IPS-NIHi11 (cell line): ENCODE data around the gene RFX4.
A peak's percentile ranks its signal among the peaks of the same experiment; 100 is the strongest.

Experiments used
- DNase-seq: peaks from one replicate; pipeline ENCODE4 v3.0.0; 2012; ENCODE audit warnings: mixed read lengths, low spot score

Gene RFX4

DNA sequence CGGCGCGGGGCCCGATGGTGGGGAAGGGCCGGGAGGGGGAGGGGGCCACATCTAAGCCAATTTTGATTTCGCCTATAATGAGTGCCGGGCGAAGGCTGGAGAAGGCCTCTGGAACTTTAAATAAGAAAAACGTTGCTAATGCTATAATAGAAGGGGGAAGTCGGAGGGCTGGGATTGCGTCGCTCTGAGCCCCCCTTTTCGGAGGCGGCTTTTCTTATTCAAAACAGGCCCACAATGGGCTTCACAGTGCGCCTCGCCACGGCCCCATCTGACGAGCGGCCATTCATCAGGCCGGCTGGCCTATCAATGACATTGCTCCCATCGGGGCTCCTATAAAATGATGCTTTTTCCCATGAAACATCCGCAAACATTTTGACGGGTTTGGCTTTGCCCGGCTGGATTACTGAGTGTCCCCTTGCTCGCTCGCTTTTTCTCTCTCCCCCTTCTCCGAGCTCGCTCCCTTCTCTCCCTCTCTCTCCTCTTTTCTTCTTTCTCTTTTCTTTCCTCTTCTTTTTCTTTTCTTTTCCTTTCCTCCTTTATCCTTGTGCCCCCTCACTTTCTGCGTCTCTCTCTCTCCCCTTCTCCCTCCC, at the start of gene RFX4:
TSS of gene RFX4 (plus strand) at position 364 of the 590 bp plus-strand sequence. CDS start 317 bp downstream, outside the sequence.
- peak; percentile 44 for DNase-seq

GRCh38 chr12:106541201-106541600, 41.6 kb upstream of the RFX4 start:
- DNase-seq = no peak

GRCh38 chr12:106551410-106551809, 31.4 kb upstream of the RFX4 start:
- DNase-seq = no peak

DNA sequence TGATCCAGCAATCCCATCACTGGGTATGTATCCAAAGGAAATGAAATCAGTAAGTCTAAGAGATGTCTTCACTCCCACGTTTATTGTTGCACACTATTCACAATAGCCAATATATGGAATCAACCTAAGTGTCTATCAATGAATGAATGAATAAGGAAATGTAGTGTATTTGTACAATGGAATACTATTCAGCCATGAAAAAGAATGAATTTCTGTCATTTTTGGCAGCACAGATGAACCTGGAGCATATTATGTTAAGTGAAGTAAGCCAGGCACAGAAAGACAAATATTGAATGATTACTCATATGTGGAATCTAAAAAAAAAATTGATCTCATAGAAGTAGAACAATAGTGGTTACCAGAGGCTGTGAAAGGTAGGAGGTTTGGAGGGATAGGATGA, 30.6 kb upstream of the RFX4 start:
- no peak for DNase-seq

DNA sequence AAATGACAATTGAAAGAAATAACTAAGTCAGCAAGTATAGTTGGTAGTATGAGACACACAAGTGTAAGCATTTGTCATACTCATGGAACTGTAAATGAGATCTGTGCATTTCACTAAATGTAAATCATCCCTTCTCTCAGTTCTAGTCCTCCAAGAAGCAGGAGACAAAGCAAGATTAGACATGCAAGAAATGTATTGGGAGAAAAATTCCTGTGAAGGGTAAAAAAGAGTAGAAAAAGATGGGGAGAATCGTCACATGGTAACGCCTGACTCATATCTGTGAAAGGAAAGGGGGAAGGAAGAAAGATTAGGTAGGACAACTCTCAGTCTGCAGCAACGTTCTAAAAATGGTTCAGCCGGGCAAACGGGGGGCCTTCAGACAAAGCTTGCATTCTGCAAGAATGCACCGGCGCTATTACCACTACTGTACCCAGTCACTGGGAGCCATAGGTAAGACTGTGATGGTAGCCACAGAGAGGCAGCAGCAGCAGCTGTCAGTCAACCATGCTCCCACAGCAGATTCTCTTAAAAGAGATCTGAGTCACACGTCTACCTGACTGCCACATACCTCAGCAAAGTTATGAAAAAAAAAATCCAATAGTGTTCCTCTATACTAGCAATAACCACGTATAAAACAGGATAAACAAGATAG, 18.0 kb upstream of the RFX4 start:
- no peak for DNase-seq

DNA sequence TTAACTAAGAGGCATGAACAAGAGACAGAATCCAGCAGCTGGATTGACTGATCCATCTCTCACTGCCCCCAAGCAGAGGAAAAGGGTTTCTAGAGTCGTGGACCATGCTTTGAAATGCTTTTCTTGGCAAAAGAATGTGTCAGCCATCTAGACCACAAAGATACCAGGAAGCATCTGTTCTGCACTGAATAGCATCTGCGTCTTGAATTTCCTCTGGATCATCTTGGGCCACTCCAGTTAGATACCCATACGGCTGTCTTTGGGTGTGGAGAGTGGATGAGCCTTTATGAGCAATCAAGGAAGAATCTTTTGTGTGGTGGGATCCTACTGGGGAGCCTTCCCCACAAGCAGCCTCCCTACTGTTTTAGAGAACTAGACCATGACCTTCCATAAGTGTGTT, 16.0 kb upstream of the RFX4 start:
- DNase-seq = no peak

GRCh38 chr12:106573239-106573638, 9.6 kb upstream of the RFX4 start:
- no peak for DNase-seq

- no peak for DNase-seq
These were observed 6.0 kb upstream of the RFX4 start for GRCh38 chr12:106576848-106577247.

DNA sequence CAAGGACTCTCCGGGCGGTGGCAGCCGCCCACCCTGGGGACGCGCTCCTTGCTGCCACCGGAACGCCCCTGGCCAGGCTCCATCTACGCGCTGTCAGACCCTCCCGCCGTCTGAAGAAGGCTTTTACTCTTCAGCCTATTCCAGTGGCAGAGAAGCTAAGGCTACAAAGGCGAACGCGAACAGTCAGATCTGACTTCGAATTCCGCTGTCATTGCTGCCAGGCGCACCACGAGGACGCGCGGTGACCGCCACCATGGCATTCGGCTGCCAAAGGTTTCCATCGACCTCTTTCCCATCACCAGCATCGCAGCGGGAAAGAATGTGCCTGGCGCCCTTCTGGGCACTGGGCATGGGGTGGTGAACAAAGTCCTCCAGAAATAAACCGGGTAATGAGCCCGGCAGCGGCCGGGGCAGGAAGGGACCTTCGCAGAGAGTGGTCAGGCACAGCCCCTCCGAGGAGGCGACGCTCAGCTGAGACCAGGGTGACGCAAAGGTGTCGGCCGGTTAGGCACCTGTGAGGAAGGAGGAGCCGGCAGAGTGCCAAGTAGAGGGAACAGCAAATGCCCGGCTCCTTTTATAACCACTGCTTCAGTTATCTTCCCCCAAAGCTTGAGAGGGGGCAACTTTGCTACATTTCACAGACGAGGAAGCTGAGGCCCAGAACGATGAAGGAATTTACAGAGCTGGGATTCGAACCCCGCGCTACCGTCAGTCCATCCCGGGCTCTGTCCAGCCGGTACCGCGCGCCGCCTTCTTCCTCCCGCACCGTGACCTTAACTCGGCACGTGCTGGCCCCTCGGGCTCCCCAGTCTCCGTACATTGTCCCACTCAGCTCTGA, 1.9 kb upstream of the RFX4 start:
- no peak for DNase-seq

DNA sequence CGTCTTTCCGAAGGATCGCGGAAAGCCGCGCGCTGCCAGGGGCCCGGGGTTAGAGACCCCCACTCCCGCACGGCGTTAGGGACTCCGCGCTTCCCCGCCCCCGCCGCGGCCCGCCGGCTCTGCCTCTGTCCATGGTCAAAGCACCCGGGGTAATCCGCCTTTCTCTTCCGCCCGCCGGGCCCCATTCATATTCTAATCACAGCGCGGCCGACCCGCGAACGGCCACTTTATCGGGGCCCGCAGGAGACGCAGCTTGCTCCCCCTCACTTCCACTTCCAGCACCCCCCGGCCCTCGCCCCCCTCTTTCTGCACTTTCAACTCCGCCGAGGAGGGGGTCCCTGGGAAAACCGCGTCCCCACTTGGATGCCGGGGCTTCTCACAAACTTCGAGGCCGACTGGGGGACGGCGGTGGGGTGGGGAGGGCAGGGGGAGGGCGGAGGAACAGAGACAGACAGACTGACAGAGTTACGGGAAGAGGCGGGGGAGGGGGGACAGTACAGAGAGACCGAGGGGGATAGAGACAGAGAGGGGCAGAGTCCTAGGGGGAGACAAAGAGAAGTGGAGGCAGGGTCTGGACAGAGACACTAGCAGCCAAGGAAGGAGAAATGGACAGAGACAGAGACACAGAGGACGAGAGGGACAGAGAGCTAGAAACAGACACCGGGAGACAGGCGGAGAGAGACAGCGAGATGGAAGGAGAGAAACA, 1.1 kb upstream of the RFX4 start:
- peak; percentile 82 for DNase-seq

- DNase-seq = no peak
These were observed 584 bp upstream of the RFX4 start for GRCh38 chr12:106582249-106582591.

DNA sequence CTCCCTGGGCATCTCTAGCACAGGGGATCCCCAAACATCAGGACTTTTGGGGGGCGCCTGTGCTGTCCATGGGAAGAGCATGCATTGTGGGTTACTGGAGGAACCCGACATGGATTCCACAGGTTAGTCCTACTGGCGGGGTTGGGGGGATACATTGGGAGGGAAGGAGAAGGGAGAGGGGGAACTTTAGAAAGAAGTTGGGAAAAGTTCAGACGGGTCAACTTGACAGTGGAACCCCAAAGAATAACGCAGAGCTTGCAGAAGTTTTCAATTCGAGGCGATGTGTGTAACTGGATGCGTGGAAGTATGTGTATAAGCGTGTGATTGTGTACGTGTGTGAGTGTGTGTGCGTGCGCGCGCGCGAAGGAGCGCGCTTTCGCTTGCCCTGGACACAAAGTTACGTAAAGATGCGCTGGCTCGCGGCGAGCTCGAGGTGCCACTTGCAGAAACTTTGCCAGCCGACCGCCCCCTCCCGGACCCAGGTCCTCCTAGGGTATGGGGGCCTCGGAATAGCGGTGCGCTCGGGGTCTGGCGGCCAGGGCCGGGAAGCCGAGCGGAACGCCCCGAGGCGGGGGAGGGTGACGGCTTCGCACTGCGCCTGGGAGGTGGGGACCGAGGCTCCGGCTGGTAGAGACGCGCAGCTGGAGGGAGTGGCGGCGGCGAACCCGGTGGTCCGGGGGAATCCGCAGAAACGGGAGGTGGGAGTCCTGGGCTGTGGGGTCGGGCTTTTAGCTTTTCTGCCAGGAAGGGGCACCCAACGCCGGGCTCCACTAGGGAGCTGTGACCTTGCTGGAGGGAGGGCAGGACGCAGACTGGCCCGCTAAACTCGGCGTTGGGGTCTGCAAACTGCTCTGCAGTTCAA, 669 bp downstream of the RFX4 start:
- peak; percentile 39 for DNase-seq

GRCh38 chr12:106584104-106585064, 1.6 kb downstream of the RFX4 start:
- no peak for DNase-seq

- no peak for DNase-seq
These were observed 2.3 kb downstream of the RFX4 start for GRCh38 chr12:106585105-106585520.

DNA sequence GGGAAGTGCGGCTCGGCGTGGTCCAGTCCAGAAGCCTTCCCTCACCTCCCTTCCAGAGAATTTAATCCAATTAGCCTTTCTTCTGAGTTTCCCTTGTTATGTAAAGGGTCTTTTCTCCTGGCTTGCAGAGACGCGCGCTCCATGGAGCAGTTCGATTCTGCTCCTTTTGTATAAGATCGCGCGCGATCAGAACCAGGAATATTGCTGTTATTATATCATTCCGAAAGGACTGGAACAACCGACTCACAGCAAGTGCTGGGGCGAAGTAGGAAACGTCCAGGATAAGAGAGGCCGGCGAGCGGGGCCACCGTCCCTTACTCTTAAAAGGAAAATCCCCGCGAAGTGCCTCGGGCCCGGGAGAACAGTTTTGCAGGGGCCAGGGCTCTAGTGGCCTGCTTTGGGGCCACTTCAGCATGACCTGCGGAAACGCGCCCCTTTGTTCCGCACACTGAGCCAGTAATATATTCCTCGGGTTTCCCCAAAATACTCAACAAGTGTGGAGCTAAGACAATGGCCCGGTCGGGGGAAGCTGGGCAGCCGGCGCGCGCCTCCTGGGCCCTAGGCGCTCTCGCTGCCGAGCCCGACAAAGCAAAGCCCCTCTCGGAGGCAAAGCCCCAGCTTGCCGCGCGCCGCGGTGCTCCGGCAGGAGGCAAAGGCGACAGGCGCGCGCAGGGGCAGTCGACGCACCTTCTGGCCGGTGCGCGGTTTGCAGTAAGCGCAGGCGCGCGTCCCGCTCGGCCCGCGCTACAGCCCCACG, 2.9 kb downstream of the RFX4 start:
- DNase-seq = peak; percentile 62

DNA sequence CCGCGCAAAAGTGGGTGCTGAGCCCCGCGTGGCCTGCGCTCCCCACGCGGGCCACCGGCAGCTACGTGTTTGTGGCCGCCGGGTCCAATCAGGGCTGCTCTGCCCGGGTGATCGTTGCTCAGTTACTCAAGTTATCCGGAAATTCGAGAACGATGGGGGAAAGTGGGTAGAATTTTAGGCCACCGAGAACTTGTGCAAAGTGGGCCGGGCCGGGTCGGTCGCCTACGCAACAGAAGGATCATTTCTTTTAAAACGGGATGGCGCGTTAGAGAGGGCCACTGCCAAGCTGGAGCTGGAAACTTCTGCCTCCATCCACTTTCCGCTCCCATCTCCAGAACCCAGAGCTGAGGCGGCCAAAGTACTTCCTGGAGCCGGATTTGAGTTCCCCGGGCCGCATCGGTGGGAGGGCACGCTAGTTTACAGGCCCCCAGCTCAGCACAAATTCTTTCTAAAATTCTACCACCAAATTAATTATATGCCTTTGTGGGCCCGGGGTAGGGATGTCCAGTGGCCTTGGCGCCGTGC, 3.5 kb downstream of the RFX4 start:
- DNase-seq = no peak

DNA sequence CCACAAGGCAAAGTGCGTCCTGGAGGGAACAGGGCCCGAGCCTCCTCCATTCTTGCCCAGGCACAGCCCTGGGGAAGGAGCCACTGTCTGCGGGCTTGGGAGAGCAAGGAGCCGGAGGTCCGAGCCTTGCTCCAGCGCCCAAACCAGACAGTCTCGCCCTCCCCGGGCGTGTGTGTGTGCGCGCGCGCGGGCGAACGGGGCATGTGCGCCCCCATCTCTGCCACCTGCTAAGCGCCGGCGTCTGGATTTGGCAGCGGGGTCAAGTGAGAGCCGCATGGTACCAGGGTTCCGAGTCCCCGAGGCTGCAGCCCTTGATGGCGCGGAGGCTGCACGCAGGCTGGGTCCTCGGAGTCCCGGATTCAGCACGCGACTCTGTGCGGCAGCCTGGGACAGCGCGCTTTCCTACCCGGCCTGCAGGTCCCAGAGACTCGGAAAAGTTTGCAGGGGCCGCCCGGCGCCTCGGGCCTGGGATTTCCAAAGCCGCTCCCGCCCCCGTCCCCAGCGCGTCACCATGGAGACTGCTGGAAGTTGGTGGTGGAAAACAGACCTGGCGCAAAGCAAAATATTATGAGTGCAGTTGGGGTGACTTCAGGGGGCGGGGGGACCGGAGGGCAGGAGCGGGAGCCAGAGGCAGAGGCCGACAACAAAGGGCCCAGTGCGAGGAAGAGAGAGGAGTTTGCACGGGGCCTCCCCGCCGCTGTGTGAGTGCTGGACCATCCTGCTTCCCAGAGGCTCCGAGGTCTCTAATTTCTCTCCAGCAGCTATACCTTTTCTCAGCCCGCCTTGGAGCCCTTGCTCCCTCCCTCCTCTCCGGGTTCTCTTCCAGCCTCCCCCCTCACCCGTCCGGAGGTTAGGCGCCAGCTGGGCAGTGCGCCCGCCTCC, 4.2 kb downstream of the RFX4 start:
- peak; percentile 60 for DNase-seq

DNA sequence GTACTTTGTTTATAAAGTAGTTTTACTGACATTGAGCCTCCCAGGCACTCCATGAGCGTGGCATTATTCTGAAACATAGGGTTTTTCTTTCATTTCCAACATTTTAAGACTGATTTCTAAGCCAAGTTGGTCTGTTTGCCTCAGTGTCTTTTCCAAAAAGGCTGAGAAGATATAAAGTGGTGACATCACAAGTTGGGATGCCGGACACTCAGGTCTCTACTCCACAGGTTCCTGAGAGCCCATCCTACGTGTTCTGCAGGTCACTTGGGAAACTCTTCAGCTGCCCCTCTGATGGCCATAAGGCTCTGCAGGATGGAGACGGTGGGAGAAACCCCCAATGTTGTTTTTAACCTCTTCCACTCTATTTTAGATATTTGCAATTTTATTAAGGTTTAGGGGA, 6.0 kb downstream of the RFX4 start:
- no peak for DNase-seq
